ENCODE data around the gene FER.

The FER gene

DNA sequence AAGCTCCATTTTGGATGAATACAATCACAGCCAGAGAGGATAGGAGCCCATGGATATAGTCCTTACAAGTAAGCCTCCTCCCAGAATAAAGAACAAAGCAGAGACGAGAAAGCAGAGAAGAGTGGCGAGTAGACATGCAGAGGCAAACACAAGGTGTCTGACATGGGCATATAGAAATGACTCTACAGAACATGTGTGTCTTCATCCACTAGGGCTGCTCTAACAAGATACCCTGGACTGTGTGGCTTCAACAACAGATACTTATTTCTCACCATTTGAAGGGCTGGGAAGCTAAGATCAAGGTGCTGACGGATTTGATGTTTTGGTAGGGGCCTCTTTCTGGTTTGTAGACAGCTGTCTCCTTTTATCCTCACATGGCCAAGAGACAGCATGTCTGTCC is 32.3 kb upstream of the FER start:
- H3K4me3 ChIP-seq (ENCODE audit: control insufficient read depth, low read depth, low read length): no peak overlapping the region
- DNase-seq (ENCODE audit: low read depth): no peak
- TF ChIP-seq, protein P1, sequence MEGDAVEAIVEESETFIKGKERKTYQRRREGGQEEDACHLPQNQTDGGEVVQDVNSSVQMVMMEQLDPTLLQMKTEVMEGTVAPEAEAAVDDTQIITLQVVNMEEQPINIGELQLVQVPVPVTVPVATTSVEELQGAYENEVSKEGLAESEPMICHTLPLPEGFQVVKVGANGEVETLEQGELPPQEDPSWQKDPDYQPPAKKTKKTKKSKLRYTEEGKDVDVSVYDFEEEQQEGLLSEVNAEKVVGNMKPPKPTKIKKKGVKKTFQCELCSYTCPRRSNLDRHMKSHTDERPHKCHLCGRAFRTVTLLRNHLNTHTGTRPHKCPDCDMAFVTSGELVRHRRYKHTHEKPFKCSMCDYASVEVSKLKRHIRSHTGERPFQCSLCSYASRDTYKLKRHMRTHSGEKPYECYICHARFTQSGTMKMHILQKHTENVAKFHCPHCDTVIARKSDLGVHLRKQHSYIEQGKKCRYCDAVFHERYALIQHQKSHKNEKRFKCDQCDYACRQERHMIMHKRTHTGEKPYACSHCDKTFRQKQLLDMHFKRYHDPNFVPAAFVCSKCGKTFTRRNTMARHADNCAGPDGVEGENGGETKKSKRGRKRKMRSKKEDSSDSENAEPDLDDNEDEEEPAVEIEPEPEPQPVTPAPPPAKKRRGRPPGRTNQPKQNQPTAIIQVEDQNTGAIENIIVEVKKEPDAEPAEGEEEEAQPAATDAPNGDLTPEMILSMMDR (conservative IDR thresholded peaks at IDR 0.05; ENCODE audit: control insufficient read depth, insufficient read depth, low read depth, low read length): no peak

DNA sequence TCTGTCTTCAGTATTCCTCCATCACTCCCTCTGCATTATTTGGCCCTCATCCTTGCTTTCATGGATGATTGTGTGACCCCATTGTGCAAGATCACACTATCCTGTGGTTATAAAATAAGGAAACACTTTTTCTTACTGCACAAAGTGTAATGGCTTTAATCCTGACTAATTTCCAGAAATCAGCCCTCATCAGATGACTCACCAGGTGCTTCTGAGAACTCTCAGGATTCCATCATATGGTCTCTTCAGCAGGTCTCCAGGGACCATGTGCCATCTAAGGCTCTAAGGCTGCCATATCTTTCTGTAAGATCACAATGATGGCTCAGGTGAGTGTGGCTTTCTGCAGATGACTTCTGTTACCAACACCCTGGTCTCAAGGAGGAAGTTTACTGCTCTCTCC is 27.3 kb upstream of the FER start:
- H3K4me3 ChIP-seq (ENCODE audit: control insufficient read depth, low read depth, low read length): no peak overlapping the region
- DNase-seq (ENCODE audit: low read depth): peak; percentile 70

GRCh38 chr5:108726446-108727235 is 21.1 kb upstream of the FER start:
- peak; percentile 35 for DNase-seq (ENCODE audit: low read depth)
- TF ChIP-seq, protein P1 (conservative IDR thresholded peaks at IDR 0.05; ENCODE audit: control insufficient read depth, insufficient read depth, low read depth, low read length): no peak
- no peak overlapping the region for H3K4me3 ChIP-seq (ENCODE audit: control insufficient read depth, low read depth, low read length)

More for the DNA sequence above, 27.3 kb upstream of the FER start:
- TF ChIP-seq, protein P1 (conservative IDR thresholded peaks at IDR 0.05; ENCODE audit: control insufficient read depth, insufficient read depth, low read depth, low read length): no peak

GRCh38 chr5:108727236-108727650 is 20.5 kb upstream of the FER start:
- TF ChIP-seq, protein P1 (conservative IDR thresholded peaks at IDR 0.05; ENCODE audit: control insufficient read depth, insufficient read depth, low read depth, low read length): no peak
- H3K4me3 ChIP-seq (ENCODE audit: control insufficient read depth, low read depth, low read length): peak overlapping the region; percentile 79
- DNase-seq (ENCODE audit: low read depth): peak; percentile 48

- H3K4me3 ChIP-seq (ENCODE audit: control insufficient read depth, low read depth, low read length): peak overlapping the region; percentile 79
- TF ChIP-seq, protein P1 (conservative IDR thresholded peaks at IDR 0.05; ENCODE audit: control insufficient read depth, insufficient read depth, low read depth, low read length): no peak
- DNase-seq (ENCODE audit: low read depth): peak; percentile 86
Measured at GRCh38 chr5:108727651-108728565, 19.8 kb upstream of the FER start.

- TF ChIP-seq, protein P1 (conservative IDR thresholded peaks at IDR 0.05; ENCODE audit: control insufficient read depth, insufficient read depth, low read depth, low read length): no peak
- H3K4me3 ChIP-seq (ENCODE audit: control insufficient read depth, low read depth, low read length): peak overlapping the region; percentile 79
- DNase-seq (ENCODE audit: low read depth): no peak
Measured at GRCh38 chr5:108728566-108729241, 19.0 kb upstream of the FER start.
